Posterior cingulate gyrus (tissue), 11 donors: ENCODE data around the gene ENG.
A peak's percentile ranks its signal among the peaks of the same experiment; 100 is the strongest.
"Not testable (repeated sequence)": the region's sequence is repeated elsewhere in the genome, so short reads cannot be mapped to it uniquely, and the experiment has no call there.

Experiments used
- DNase-seq, 10 donors: peaks; one replicate each; pipeline versions ENCODE4 v3.0.0 to v3.0.0-alpha.2; 2020 to 2021; ENCODE audit warnings: mixed read lengths in 3 of 10
- intact Hi-C: fragments of 100-400 bp; cut with DNase I; formaldehyde crosslinking; loops from one replicate; pipeline ENCODE4 v1.15.1; 2023

Gene ENG

DNA sequence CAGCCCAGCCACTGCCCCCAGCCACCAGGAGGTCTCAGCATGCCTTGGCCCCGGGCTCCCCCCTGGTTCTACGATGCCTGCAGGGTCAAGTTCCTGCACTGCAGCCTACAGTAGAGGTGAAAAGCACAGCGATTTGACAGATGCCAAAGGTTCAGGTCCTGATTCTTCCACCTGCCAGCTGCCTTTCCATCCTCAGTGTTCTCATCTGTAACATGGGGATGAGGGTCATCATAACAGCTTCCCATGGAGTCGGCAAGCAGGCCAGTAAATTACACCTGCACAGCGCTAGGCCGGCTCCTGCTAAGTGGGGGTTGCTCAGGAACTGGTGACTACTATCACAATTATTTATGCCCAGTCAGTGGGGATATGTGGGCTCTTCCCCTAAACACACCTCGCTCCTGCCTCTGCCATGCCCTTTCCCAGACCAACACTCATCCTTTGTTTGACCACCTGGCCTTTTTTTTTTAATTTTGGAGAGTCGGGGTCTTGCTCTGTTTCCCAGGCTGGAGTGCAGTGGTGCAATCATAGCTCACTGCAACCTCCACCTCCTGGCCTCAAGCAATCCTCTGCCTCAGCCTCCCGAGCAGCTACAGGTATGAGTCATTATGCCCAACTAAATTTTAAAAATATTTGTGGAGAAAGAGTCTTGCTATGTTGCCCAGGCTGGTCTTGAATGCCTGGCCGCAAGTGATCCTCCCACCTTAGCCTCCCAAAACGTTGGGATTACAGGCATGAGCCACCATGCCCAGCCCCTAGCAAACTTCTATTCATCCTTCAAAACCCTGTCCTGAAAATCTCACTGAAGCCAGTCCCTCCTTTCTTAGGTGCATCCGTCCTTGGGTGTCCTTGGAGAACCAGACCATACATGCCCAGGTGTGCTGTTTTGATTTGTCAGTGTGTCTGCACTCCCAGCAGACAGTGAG is 6.4 kb downstream of the ENG start:
- intact Hi-C loops, result no loop called here
- DNase-seq, result no peak

GRCh38 chr9:127847178-127847510 is 7.3 kb downstream of the ENG start:
- no peak for DNase-seq
- intact Hi-C loops, result no loop called here

- intact Hi-C loops, result no loop called here
- DNase-seq, result no peak
Measured at GRCh38 chr9:127846443-127847177, 7.8 kb downstream of the ENG start.

DNA sequence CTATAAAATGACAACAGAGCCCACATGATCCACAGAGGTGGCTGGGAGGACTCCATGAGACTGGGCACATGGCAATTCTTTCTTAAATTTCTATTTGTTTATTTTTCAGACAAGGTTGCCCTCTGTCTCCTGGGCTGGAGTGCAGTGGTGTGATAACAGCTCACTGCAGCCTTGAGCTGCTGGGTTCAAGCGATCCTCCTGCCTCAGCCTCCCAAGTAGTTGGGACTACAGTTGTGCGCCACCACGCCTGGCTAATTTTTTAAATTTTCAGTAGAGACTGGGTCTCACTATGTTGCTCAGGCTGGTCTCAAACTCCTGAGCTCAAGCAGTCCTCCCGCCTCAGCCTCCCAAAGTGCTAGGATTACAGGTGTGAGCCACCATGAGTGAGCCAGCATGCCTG is 8.8 kb downstream of the ENG start:
- intact Hi-C loops, DNase-seq: not testable (repeated sequence)

DNA sequence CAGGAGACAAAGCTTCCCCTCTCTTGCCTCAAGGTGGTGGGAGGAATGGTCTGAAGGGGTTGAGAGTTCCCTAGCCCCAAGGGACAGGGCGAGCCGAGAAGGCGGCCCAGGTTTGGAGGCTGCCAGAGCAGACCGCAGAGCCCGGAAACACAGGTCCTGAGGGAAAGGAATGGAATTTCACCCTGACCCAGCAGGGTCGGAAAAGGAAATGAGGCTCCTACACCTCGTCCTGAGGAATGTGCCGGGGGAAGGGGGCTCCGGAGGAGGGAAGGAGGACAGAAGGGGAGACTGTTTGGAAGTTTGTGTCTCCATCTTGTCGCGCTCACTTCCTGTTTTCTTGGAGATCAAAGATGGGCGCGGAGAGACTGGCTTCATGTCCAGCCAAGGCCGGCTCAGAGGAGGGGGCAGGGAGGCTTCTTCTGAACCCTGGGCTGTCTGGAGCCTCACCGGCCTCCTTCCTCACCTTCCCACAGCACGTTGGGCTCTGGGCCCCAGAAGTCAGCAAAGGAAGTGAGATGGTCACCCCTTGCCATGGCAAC is 9.6 kb downstream of the ENG start:
- no peak for DNase-seq
- intact Hi-C loops, result no loop called here

GRCh38 chr9:127841087-127841835 is 13.2 kb downstream of the ENG start:
- DNase-seq, result no peak
- intact Hi-C loops, result no loop called here

DNA sequence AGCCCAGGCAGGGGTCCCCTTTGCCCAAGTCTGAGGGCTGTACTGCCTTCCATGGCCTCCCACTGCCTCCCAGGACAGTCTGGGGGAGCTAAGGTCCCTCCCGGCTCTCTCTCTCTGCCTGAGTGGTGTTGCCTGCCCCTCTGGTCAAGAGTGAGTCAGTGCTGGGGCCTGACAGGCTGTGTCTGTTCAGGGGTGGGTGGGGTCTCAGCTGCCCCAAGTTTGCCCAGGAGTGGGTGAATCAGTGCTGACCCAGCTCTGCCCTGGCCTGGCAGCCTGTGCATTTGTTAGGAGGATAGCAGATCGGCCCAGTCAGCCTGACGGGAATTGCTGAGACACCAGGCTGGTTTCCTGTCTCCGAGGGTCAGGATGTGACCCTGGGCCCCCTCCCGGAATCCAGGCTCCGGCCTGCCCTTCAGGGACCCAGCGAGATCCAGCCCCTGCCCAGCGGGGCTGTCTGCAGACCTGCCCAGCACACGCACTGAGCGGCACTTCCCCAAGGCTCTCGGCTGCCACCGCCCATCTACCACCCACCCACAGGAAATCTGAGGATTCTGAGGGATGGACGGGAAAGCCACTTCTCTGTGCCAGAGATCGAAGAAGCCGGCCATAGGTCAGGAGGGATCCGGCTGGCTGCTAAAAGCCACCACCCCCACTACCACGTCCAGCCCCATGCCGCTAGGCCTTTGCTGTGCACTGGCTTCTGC is 15.9 kb downstream of the ENG start:
- peak in 1 of 10 donors; percentile 88 for DNase-seq
- intact Hi-C loops, result no loop called here

GRCh38 chr9:127837346-127837745 is 17.1 kb downstream of the ENG start:
- intact Hi-C loops, result no loop called here
- DNase-seq, result no peak

GRCh38 chr9:127836561-127836960 is 17.9 kb downstream of the ENG start:
- intact Hi-C loops, DNase-seq: not testable (repeated sequence)

GRCh38 chr9:127835991-127836516 is 18.4 kb downstream of the ENG start:
- DNase-seq, result no peak
- intact Hi-C loops, result no loop called here

DNA sequence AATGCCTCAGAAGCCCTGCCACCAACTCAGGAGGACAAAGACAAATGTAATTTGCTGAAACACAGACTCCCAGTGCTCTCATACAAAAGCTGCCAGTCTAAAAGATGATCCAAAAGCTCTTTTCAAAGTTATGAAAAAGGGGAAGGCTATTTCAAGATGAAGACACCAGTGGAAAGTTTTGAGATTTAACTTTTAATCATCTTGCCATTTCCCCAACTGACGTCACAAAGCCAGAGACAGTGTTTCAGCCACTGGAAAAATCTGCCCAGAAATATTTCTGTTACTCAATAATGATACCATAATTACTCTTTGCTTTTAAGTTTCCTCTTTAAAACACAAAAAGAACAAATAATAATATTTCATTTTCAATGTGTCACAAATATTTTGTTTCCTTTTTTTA is 20.9 kb downstream of the ENG start:
- intact Hi-C loops, result no loop called here
- DNase-seq, result no peak

- intact Hi-C loops, result no loop called here
- DNase-seq, result no peak
Measured at GRCh38 chr9:127832248-127832647, 22.2 kb downstream of the ENG start.

DNA sequence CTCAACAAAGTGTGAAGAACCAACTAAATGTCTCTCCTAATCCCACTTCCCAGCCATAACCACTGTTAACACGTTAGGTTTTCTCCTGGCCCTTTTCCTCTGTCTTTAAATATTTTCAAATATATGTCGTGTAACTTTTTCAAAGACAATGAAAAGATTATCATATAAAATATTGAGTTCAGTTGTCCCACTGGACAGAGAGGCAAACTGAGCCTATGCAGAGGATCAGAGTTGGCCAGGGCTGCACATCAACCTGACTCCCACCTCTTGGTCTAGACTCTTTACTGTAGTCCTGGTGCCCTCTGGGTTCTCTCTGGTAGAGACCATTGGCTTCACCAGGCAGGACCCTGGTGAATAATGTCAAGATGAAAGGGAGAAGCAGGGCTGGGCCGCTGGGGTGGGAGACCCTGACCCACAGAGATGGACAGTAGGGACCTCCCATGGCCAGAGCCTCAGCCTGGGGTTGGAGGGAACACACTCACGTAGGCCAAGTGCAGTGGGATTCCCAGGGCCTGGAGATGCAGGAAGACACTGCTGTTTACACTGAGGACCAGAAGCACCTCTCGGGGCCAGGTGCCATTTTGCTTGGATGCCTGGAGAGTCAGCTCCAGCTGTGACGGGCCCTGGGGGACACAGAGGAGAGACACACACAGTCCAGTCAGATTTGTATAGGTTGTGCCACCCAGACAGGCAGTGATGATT is 25.1 kb downstream of the ENG start:
- no peak for DNase-seq
- intact Hi-C loops, result no loop called here

DNA sequence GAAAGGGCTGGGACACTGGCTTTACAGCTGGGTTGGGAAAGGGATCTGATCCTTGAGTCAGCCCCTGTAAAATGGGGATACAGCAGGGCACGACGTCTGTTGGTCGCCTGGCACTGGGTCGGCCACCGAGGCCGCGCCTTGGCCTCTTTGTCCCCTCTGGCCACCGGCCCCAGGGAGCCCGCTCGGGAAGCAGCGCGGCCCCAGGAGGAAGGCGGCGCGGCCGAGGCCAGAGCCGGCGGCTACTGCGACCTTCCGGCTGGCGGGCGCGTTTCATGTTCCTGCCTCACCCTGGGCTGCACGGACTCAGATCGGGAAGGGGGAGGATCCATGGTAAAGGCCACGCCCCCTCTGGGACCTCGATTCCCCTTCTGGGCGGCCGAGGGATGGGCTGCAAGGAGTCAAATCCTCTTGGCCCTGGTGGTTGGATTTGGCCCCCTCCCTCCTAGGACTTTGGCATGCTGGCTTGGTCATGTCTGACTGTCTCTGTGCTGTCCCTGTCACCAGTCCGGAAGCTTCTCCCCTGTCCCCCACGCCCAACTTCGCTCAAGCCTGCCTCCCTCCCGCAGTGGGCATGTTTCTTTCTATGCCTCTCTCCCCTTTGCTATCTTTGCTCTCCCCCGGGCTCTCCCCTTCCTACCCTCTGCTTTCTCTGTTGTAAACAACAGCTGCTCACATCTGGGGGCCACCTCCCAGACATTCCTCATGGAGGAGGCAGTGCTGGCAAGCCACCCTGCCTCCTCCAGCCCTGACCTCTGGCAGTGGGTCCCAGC is 26.0 kb downstream of the ENG start:
- DNase-seq, result peak in 5 of 10 donors; percentile 18 to 89 (median 32)

GRCh38 chr9:127826253-127826913 is 28.1 kb downstream of the ENG start:
- DNase-seq, result peak in 1 of 10 donors; percentile 62
- intact Hi-C loops, result no loop called here

More for the DNA sequence above, 26.0 kb downstream of the ENG start:
- intact Hi-C loops, result no loop called here

- DNase-seq, result peak in 3 of 10 donors; percentile 29 to 58 (median 38)
- intact Hi-C loops, result no loop called here
Measured at GRCh38 chr9:127825319-127826051, 29.0 kb downstream of the ENG start.

- no peak for DNase-seq
- intact Hi-C loops, result no loop called here
Measured at GRCh38 chr9:127822108-127822507, 32.4 kb downstream of the ENG start.
